K562 (cell line): Measurements from ENCODE around the gene FOXL2NB.

Experiments used
- FOXM1 ChIP-seq, 2 experiments: fragments of 450-650 bp in 1 of 2; sonication (generic) in 1 of 2; formaldehyde crosslinking in 1 of 2; IDR thresholded peaks; 2 replicates each; pipeline versions ENCODE4 v1.6.1 to v1.9.0; 2017 to 2022; ENCODE audit warnings: low read depth in 2 of 2, mild to moderate bottlenecking in 2 of 2, missing genetic modification reagents in 1 of 2, moderate library complexity in 1 of 2
- HNRNPL ChIP-seq: fragments of 200-400 bp; formaldehyde crosslinking; IDR thresholded peaks from 2 replicates; pipeline ENCODE4 v1.6.1; 2017; ENCODE audit warnings: low read depth, mild to moderate bottlenecking, low read length
- LEF1 ChIP-seq: fragments of 450-650 bp; IDR thresholded peaks from 2 replicates; pipeline ENCODE4 v1.6.1; 2016; ENCODE audit warnings: mild to moderate bottlenecking
- NFYB ChIP-seq: IDR thresholded peaks from 2 replicates; pipeline ENCODE4 v1.6.1; 2011; ENCODE audit warnings: mild to moderate bottlenecking, moderate library complexity; ENCODE audit not compliant: insufficient read length; ENCODE audit errors: extremely low read depth
- PML ChIP-seq: IDR thresholded peaks from 2 replicates; pipeline ENCODE4 v1.6.1; 2012; ENCODE audit warnings: low read length, inconsistent platforms
- RNF2 ChIP-seq: sonication (generic); IDR thresholded peaks from 2 replicates; pipeline ENCODE4 v1.6.1; 2016
- SOX6 ChIP-seq: fragments of 450-650 bp; IDR thresholded peaks from 2 replicates; pipeline ENCODE4 v1.6.1; 2014; ENCODE audit warnings: mild to moderate bottlenecking
- ZFX ChIP-seq: sonication (generic); formaldehyde crosslinking; IDR thresholded peaks from 2 replicates; pipeline ENCODE4 v1.8.0; 2022; ENCODE audit warnings: mild to moderate bottlenecking, missing genetic modification reagents, moderate library complexity
- TF ChIP-seq, protein P1 (sequence below), 3 experiments: IDR thresholded peaks in 2 of 3; conservative IDR thresholded peaks in 1 of 3; 2 replicates each; pipeline ENCODE4 v1.5.1; 2011 to 2012; ENCODE audit warnings: low read length in 3 of 3, mild to moderate bottlenecking in 3 of 3, control low read depth in 2 of 3, improper control_type of control experiment in 1 of 3, inconsistent platforms in 1 of 3, low read depth in 1 of 3, mixed read lengths in 1 of 3, moderate library complexity in 1 of 3; ENCODE audit not compliant: insufficient read depth in 2 of 3

DNA sequence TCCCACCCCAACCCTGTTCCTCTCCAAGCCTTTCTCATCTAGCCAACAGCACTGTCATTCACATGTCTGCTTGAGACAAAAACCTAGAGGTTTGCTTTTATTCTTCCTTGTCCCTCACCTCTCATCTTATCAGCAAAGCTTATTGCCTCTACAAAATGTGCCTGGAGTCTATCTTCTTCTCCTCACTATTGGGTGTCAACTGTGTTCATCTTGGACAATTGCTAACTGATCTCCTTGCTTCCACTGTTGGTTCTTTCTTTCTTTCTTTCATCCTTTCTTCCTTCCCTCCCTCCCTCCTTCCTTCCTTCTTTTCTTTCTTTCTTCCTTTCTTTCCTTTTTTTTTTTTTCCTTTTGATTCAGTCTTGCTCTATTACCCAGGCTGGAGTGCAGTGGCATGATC lies 48.3 kb upstream of the FOXL2NB start:
- TF ChIP-seq ZFX (CRISPR knock-in tag) (no peak), FOXM1 (IDR thresholded peaks at IDR 0.05; ENCODE audit: low read depth) (no peak; the same call in 1 of the 2 replicates), FOXM1 (CRISPR knock-in tag; IDR thresholded peaks at IDR 0.05; ENCODE audit: low read depth) (no peak), PML (no peak), SOX6 (no peak), RNF2 (no peak), HNRNPL (no peak), LEF1 (no peak), NFYB (no peak)
- TF ChIP-seq, protein P1, sequence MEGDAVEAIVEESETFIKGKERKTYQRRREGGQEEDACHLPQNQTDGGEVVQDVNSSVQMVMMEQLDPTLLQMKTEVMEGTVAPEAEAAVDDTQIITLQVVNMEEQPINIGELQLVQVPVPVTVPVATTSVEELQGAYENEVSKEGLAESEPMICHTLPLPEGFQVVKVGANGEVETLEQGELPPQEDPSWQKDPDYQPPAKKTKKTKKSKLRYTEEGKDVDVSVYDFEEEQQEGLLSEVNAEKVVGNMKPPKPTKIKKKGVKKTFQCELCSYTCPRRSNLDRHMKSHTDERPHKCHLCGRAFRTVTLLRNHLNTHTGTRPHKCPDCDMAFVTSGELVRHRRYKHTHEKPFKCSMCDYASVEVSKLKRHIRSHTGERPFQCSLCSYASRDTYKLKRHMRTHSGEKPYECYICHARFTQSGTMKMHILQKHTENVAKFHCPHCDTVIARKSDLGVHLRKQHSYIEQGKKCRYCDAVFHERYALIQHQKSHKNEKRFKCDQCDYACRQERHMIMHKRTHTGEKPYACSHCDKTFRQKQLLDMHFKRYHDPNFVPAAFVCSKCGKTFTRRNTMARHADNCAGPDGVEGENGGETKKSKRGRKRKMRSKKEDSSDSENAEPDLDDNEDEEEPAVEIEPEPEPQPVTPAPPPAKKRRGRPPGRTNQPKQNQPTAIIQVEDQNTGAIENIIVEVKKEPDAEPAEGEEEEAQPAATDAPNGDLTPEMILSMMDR (IDR thresholded peaks at IDR 0.05 in 2 of 3, conservative IDR thresholded peaks at IDR 0.05 in 1 of 3; ENCODE audit: insufficient read depth in 2 of 3, low read depth in 1 of 3, low read length in 3 of 3), result no peak
